GM23338 (cell line): ENCODE data around the gene FBRSL1. TPM values are rescaled to one million over a fixed set of nuclear protein-coding genes. Genes with fewer than 3 reads are reported as not detected.

Source experiments
- CREB1 ChIP-seq: fragments of 250-450 bp; sonication (Bioruptor Pico); IDR thresholded peaks from 2 replicates; pipeline ENCODE4 v1.5.0; 2020; ENCODE audit warnings: low read depth, mild to moderate bottlenecking, moderate library complexity
- EZH2 ChIP-seq: fragments of 200-600 bp; sonication (generic); IDR thresholded peaks from one replicate; pipeline ENCODE4 v1.8.0; 2017; ENCODE audit warnings: antibody characterized with exemption, mild to moderate bottlenecking, low read depth; ENCODE audit not compliant: unreplicated experiment
- EZH2phosphoT487 ChIP-seq: fragments of 200-600 bp; sonication (generic); IDR thresholded peaks from one replicate; pipeline ENCODE4 v1.8.1; 2018; ENCODE audit warnings: antibody characterized with exemption; ENCODE audit not compliant: unreplicated experiment
- JUNB ChIP-seq: IDR thresholded peaks from one replicate; pipeline ENCODE4 v1.6.1; 2016; ENCODE audit warnings: antibody characterized with exemption; ENCODE audit not compliant: unreplicated experiment
- NANOG ChIP-seq: IDR thresholded peaks from 2 replicates; pipeline ENCODE4 v1.6.1; 2016; ENCODE audit warnings: antibody characterized with exemption, borderline replicate concordance
- POLR2AphosphoS5 ChIP-seq: IDR thresholded peaks from 2 replicates; pipeline ENCODE4 v1.6.1; 2016; ENCODE audit warnings: antibody characterized with exemption, low read depth
- STAT1 ChIP-seq: IDR thresholded peaks from one replicate; pipeline ENCODE4 v1.6.1; 2016; ENCODE audit warnings: antibody characterized with exemption; ENCODE audit not compliant: unreplicated experiment
- ZNF114 ChIP-seq: fragments of 250-450 bp; sonication (Bioruptor Pico); IDR thresholded peaks from 2 replicates; pipeline ENCODE4 v1.5.0; 2020; ENCODE audit warnings: mild to moderate bottlenecking, moderate library complexity
- ZNF331 ChIP-seq: fragments of 250-450 bp; sonication (Bioruptor Pico); IDR thresholded peaks from 2 replicates; pipeline ENCODE4 v1.5.0; 2020; ENCODE audit warnings: low read depth, mild to moderate bottlenecking, moderate library complexity
- polyA plus RNA-seq: library from polyadenylated mRNA; unstranded; fragments of >200 nt; fragmentation: Nextera tagmentation; extraction: Ambion mirVana; gene quantifications from 2 replicates; pipeline ENCODE4 v1.2.1, GENCODE V29; 2016
- total RNA-seq: library from RNA; depleted of rRNA; stranded (reverse); fragments of >200 nt; shearing (Covaris generic); gene quantifications from 2 replicates; pipeline ENCODE4 v1.2.3, GENCODE V29; 2014
- TF ChIP-seq, protein P1 (sequence below), 2 experiments: fragments of 200-600 bp in 1 of 2; sonication (generic) in 1 of 2; conservative IDR thresholded peaks; 2 replicates each; pipeline versions ENCODE4 v1.5.1 to v1.6.1; 2016 to 2017; ENCODE audit warnings: antibody characterized with exemption in 2 of 2, low read depth in 2 of 2, mild to moderate bottlenecking in 2 of 2, moderate library complexity in 1 of 2
- TF ChIP-seq, protein P2 (sequence below): IDR thresholded peaks from 2 replicates; pipeline ENCODE4 v1.6.1; 2016; ENCODE audit warnings: antibody characterized with exemption
- TF ChIP-seq, protein P3 (sequence below): IDR thresholded peaks from one replicate; pipeline ENCODE4 v1.6.1; 2018; ENCODE audit warnings: antibody characterized with exemption; ENCODE audit not compliant: unreplicated experiment

FBRSL1 gene
- total and polyA plus RNA-seq, 2 experiments from 2014 or later, result 37.8 to 89.8 TPM

DNA sequence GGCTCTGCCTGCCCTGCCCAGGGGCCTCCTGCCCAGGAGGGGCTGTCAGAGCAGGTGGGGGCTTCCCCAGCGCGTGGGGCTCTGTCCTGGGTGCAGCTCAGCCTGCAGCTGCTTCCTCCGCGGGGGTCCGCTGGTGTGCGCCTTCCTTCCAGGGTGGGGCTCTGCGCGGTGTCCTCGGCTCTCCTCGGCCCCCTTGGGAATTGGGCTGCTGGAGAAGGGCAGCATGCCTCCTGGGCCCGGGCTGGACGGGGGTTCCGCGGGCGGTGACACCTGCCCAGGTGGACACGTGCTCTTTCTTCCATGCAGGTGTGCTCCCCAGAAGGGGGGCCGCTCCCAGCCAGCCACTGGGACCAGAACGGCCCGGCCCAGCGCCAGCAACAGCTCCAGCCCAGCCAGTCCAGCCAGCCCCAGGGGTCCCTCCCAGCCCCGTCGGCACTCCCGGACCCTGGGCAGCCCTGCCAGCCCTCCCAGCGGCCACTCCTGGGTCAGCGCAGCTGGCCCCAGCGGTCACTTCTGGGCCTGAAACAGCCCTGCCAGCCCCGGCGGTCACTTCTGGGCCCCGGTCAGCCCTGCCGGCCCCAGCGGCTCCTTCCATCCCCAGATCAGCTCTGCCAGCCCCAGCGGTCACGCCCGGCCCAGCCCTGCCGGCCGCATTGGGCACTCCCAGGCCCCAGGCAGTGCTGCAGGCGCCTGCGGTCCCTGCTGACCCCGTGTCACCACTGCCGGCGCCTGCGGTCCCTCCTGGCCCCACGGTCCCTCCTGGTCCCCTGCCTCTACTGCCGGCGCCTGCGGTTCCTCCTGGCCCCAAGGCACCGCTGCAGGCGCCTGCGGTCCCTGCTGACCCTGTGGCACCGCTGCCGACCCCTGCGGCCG is 19.1 kb downstream of the FBRSL1 start (continued):
- TF ChIP-seq STAT1 (no peak), ZNF114 (CRISPR knock-in tag) (no peak), POLR2AphosphoS5 (no peak), CREB1 (CRISPR knock-in tag) (no peak), JUNB (no peak), ZNF331 (no peak), EZH2 (no peak), EZH2phosphoT487 (no peak), NANOG (no peak)
- TF ChIP-seq, protein P1, sequence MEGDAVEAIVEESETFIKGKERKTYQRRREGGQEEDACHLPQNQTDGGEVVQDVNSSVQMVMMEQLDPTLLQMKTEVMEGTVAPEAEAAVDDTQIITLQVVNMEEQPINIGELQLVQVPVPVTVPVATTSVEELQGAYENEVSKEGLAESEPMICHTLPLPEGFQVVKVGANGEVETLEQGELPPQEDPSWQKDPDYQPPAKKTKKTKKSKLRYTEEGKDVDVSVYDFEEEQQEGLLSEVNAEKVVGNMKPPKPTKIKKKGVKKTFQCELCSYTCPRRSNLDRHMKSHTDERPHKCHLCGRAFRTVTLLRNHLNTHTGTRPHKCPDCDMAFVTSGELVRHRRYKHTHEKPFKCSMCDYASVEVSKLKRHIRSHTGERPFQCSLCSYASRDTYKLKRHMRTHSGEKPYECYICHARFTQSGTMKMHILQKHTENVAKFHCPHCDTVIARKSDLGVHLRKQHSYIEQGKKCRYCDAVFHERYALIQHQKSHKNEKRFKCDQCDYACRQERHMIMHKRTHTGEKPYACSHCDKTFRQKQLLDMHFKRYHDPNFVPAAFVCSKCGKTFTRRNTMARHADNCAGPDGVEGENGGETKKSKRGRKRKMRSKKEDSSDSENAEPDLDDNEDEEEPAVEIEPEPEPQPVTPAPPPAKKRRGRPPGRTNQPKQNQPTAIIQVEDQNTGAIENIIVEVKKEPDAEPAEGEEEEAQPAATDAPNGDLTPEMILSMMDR (conservative IDR thresholded peaks at IDR 0.05; ENCODE audit: low read depth in 2 of 2), result no peak
- TF ChIP-seq, protein P2, sequence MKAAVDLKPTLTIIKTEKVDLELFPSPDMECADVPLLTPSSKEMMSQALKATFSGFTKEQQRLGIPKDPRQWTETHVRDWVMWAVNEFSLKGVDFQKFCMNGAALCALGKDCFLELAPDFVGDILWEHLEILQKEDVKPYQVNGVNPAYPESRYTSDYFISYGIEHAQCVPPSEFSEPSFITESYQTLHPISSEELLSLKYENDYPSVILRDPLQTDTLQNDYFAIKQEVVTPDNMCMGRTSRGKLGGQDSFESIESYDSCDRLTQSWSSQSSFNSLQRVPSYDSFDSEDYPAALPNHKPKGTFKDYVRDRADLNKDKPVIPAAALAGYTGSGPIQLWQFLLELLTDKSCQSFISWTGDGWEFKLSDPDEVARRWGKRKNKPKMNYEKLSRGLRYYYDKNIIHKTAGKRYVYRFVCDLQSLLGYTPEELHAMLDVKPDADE, result no peak
- TF ChIP-seq, protein P3, sequence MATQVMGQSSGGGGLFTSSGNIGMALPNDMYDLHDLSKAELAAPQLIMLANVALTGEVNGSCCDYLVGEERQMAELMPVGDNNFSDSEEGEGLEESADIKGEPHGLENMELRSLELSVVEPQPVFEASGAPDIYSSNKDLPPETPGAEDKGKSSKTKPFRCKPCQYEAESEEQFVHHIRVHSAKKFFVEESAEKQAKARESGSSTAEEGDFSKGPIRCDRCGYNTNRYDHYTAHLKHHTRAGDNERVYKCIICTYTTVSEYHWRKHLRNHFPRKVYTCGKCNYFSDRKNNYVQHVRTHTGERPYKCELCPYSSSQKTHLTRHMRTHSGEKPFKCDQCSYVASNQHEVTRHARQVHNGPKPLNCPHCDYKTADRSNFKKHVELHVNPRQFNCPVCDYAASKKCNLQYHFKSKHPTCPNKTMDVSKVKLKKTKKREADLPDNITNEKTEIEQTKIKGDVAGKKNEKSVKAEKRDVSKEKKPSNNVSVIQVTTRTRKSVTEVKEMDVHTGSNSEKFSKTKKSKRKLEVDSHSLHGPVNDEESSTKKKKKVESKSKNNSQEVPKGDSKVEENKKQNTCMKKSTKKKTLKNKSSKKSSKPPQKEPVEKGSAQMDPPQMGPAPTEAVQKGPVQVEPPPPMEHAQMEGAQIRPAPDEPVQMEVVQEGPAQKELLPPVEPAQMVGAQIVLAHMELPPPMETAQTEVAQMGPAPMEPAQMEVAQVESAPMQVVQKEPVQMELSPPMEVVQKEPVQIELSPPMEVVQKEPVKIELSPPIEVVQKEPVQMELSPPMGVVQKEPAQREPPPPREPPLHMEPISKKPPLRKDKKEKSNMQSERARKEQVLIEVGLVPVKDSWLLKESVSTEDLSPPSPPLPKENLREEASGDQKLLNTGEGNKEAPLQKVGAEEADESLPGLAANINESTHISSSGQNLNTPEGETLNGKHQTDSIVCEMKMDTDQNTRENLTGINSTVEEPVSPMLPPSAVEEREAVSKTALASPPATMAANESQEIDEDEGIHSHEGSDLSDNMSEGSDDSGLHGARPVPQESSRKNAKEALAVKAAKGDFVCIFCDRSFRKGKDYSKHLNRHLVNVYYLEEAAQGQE, result no peak
